HEK293 (cell line): ENCODE measurements around the gene PKD2L1.

Source experiments
- CTCF ChIP-seq: fragments of 450-650 bp; formaldehyde crosslinking; IDR thresholded peaks from 2 replicates; pipeline ENCODE4 v1.5.1; 2016; ENCODE audit warnings: missing biosample characterization, missing genetic modification characterization
- ELK4 ChIP-seq: IDR thresholded peaks from 2 replicates; pipeline ENCODE4 v1.6.1; 2011; ENCODE audit warnings: mild to moderate bottlenecking, low read depth, low read length, borderline replicate concordance
- REST ChIP-seq: fragments of 450-650 bp; formaldehyde crosslinking; IDR thresholded peaks from 2 replicates; pipeline ENCODE4 v1.5.1; 2016; ENCODE audit warnings: missing biosample characterization, missing genetic modification characterization
- TCF7L2 ChIP-seq: IDR thresholded peaks from 2 replicates; pipeline ENCODE4 v1.6.1; 2011; ENCODE audit warnings: low read depth, mild to moderate bottlenecking, inconsistent platforms, low read length, moderate library complexity, borderline replicate concordance
- TRIM28 ChIP-seq: IDR thresholded peaks from 2 replicates; pipeline ENCODE4 v1.6.1; 2011; ENCODE audit warnings: low read length, control low read depth, borderline replicate concordance
- ZBTB1 ChIP-seq: fragments of 450-650 bp; formaldehyde crosslinking; IDR thresholded peaks from 2 replicates; pipeline ENCODE4 v1.5.1; 2016; ENCODE audit warnings: missing biosample characterization, missing genetic modification characterization
- ZFP3 ChIP-seq: fragments of 450-650 bp; formaldehyde crosslinking; IDR thresholded peaks from 2 replicates; pipeline ENCODE4 v1.5.1; 2016; ENCODE audit warnings: low read depth, missing biosample characterization, missing genetic modification characterization
- ZNF18 ChIP-seq: fragments of 450-650 bp; formaldehyde crosslinking; IDR thresholded peaks from 2 replicates; pipeline ENCODE4 v1.5.1; 2016; ENCODE audit warnings: missing biosample characterization, missing genetic modification characterization
- ZNF274 ChIP-seq, 2 experiments: fragments of 200-500 bp in 1 of 2; fragments of 450-650 bp in 1 of 2; sonication (Bioruptor generic) in 1 of 2; formaldehyde crosslinking in 1 of 2; IDR thresholded peaks; 2 replicates each; pipeline versions ENCODE4 v1.5.1 to v1.6.1; 2014 to 2016; ENCODE audit warnings: borderline replicate concordance in 1 of 2, inconsistent platforms in 1 of 2, low read length in 1 of 2, missing biosample characterization in 1 of 2, missing genetic modification characterization in 1 of 2
- ZNF335 ChIP-seq: fragments of 450-650 bp; formaldehyde crosslinking; conservative IDR thresholded peaks from 2 replicates; pipeline ENCODE4 v1.5.1; 2016; ENCODE audit warnings: missing biosample characterization, missing genetic modification characterization
- ZNF580 ChIP-seq: fragments of 450-650 bp; formaldehyde crosslinking; IDR thresholded peaks from 2 replicates; pipeline ENCODE4 v1.5.1; 2016; ENCODE audit warnings: missing biosample characterization, missing genetic modification characterization
- ZNF623 ChIP-seq: fragments of 450-650 bp; formaldehyde crosslinking; IDR thresholded peaks from 2 replicates; pipeline ENCODE4 v1.5.1; 2016; ENCODE audit warnings: missing biosample characterization, missing genetic modification characterization

GRCh38 chr10:100349087-100349486 lies 19.1 kb upstream of the PKD2L1 start:
- TF ChIP-seq TRIM28, result no peak
- no peak for TF ChIP-seq ZFP3 (tag by site-specific recombination)
- no peak for TF ChIP-seq CTCF (tag by site-specific recombination)
- TF ChIP-seq ZBTB1 (tag by site-specific recombination), result no peak
- TF ChIP-seq ELK4, result no peak
- no peak for TF ChIP-seq ZNF580 (tag by site-specific recombination)
- TF ChIP-seq ZNF335 (tag by site-specific recombination), result no peak
- no peak for TF ChIP-seq TCF7L2
- TF ChIP-seq ZNF623 (tag by site-specific recombination), result no peak
- TF ChIP-seq REST (tag by site-specific recombination), result no peak
- no peak for TF ChIP-seq ZNF274 (IDR thresholded peaks at IDR 0.05; ENCODE audit: low read length)
- TF ChIP-seq ZNF274 (tag by site-specific recombination; IDR thresholded peaks at IDR 0.05; ENCODE audit: borderline replicate concordance), result no peak
- no peak for TF ChIP-seq ZNF18 (tag by site-specific recombination)
